ENCODE measurements around the gene ZNF316. TPM values are rescaled to one million over a fixed set of nuclear protein-coding genes. Genes with fewer than 3 reads are reported as not detected.

ZNF316 gene
- total and polyA plus RNA-seq, 2 donors (not counting 1 experiment from before 2014, with no cell fraction given): 5.1 to 13.0 TPM

DNA sequence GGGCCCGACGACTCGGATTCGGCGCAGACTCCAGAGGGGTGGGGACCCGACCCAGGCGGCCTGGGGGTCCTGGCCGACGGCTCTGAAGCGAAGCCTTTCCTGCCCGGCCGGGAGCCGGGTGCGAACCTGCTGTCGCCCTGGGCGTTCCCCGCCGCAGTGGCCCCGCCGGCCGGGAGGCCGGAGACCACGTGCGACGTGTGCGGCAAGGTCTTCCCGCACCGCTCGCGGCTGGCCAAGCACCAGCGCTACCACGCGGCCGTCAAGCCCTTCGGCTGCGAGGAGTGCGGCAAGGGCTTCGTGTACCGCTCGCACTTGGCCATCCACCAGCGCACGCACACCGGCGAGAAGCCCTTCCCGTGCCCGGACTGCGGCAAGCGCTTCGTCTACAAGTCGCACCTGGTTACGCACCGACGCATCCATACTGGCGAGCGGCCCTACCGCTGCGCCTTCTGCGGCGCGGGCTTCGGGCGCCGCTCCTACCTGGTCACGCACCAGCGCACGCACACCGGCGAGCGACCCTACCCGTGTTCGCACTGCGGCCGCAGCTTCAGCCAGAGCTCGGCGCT lies 15.4 kb downstream of the ZNF316 start:
- Histone ChIP-seq H3K4me2 (ENCODE audit: extremely low read depth, insufficient read depth, low read length) (no peak overlapping the region), H2AFZ (ENCODE audit: low read length) (no peak overlapping the region), H3K4me3 (replicated peaks in 1 of 4; ENCODE audit: control extremely low read depth in 1 of 4, insufficient read depth in 1 of 4, low read depth in 3 of 4, low read length in 4 of 4) (no peak overlapping the region), H3K36me3 (ENCODE audit: control insufficient read depth, insufficient read depth, low read length) (peaks cover 26% of the 10 kb centered on the region), H3K4me1 (ENCODE audit: control insufficient read depth, extremely low read depth, insufficient read depth, low read length) (no peaks in the 10 kb centered on the region), H3K27me3 (ENCODE audit: control insufficient read depth, insufficient read depth, low read length) (no peaks in the 10 kb centered on the region), H3K9ac (ENCODE audit: insufficient read depth, low read length) (no peak overlapping the region), H4K20me1 (ENCODE audit: control insufficient read depth, extremely low read depth, insufficient read depth, low read length) (no peaks in the 10 kb centered on the region), H3K27ac (ENCODE audit: insufficient read depth, low read length) (no peak overlapping the region), H3K9me3 (ENCODE audit: control insufficient read depth, insufficient read depth, low read depth, low read length) (no peaks in the 10 kb centered on the region), H3K79me2 (ENCODE audit: control insufficient read depth, insufficient read depth, low read length) (no peaks in the 10 kb centered on the region)
- TF ChIP-seq EZH2 (IDR thresholded peaks at IDR 0.05; ENCODE audit: low read length, missing control alignments): no peak
- TF ChIP-seq, protein P1, sequence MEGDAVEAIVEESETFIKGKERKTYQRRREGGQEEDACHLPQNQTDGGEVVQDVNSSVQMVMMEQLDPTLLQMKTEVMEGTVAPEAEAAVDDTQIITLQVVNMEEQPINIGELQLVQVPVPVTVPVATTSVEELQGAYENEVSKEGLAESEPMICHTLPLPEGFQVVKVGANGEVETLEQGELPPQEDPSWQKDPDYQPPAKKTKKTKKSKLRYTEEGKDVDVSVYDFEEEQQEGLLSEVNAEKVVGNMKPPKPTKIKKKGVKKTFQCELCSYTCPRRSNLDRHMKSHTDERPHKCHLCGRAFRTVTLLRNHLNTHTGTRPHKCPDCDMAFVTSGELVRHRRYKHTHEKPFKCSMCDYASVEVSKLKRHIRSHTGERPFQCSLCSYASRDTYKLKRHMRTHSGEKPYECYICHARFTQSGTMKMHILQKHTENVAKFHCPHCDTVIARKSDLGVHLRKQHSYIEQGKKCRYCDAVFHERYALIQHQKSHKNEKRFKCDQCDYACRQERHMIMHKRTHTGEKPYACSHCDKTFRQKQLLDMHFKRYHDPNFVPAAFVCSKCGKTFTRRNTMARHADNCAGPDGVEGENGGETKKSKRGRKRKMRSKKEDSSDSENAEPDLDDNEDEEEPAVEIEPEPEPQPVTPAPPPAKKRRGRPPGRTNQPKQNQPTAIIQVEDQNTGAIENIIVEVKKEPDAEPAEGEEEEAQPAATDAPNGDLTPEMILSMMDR (conservative IDR thresholded peaks at IDR 0.05 in 1 of 2, IDR thresholded peaks at IDR 0.05 in 1 of 2; ENCODE audit: low read depth in 1 of 2, low read length in 2 of 2): no peak
- DNase-seq (ENCODE audit: low read depth in 2 of 2): no peak

DNA sequence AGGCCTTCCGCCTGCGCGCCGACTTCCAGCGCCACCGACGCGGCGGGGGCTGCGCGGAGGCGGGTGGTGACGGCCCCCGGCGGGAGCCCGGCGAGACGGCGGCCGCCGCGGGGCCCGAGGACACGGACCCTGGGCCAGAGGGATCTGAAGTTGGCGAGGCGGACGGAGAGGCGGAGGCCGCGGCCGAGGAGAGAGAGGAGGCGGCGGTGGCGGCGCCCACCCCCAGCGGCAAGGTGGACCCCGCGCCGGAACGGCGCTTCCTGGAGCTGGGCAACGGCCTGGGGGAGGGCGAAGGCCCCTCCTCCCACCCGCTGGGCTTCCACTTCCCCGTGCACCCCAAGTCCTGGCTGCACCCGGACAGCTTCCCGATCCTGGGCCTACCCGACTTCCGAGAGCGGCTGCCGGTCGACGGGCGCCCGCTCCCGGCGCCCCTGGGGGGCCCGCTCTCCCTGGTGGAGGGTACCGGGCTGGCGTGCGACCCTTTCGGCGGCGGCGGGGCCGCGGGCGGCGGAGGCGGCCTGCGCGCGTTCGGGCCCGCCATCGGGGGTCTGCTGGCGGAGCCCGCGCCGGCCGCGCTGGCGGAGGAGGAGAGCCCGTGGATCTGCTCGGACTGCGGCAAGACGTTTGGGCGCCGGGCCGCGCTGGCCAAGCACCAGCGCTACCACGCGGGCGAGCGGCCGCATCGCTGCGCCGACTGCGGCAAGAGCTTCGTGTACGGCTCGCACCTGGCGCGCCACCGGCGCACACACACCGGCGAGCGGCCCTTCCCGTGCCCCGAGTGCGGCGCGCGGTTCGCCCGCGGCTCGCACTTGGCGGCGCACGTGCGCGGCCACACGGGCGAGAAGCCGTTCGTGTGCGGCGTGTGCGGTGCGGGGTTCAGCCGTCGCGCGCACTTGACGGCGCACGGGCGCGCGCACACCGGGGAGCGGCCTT lies 16.2 kb downstream of the ZNF316 start:
- H3K27me3 ChIP-seq (ENCODE audit: control insufficient read depth, insufficient read depth, low read length): no peaks in the 10 kb centered on the region
- no peak overlapping the region for H3K4me3 ChIP-seq (replicated peaks in 1 of 4; ENCODE audit: control extremely low read depth in 1 of 4, insufficient read depth in 1 of 4, low read depth in 3 of 4, low read length in 4 of 4)
- no peaks in the 10 kb centered on the region for H3K79me2 ChIP-seq (ENCODE audit: control insufficient read depth, insufficient read depth, low read length)
- H3K36me3 ChIP-seq (ENCODE audit: control insufficient read depth, insufficient read depth, low read length): peaks cover 20% of the 10 kb centered on the region
- TF ChIP-seq EZH2 (IDR thresholded peaks at IDR 0.05; ENCODE audit: low read length, missing control alignments): no peak
- TF ChIP-seq, protein P1 (conservative IDR thresholded peaks at IDR 0.05 in 1 of 2, IDR thresholded peaks at IDR 0.05 in 1 of 2; ENCODE audit: low read depth in 1 of 2, low read length in 2 of 2): no peak
- no peak overlapping the region for H3K9ac ChIP-seq (ENCODE audit: insufficient read depth, low read length)
- no peak for DNase-seq (ENCODE audit: low read depth in 2 of 2)
- H3K4me2 ChIP-seq (ENCODE audit: extremely low read depth, insufficient read depth, low read length): no peak overlapping the region
- no peak overlapping the region for H2AFZ ChIP-seq (ENCODE audit: low read length)
- no peaks in the 10 kb centered on the region for H3K4me1 ChIP-seq (ENCODE audit: control insufficient read depth, extremely low read depth, insufficient read depth, low read length)
- no peaks in the 10 kb centered on the region for H3K9me3 ChIP-seq (ENCODE audit: control insufficient read depth, insufficient read depth, low read depth, low read length)
- no peaks in the 10 kb centered on the region for H4K20me1 ChIP-seq (ENCODE audit: control insufficient read depth, extremely low read depth, insufficient read depth, low read length)
- no peak overlapping the region for H3K27ac ChIP-seq (ENCODE audit: insufficient read depth, low read length)

DNA sequence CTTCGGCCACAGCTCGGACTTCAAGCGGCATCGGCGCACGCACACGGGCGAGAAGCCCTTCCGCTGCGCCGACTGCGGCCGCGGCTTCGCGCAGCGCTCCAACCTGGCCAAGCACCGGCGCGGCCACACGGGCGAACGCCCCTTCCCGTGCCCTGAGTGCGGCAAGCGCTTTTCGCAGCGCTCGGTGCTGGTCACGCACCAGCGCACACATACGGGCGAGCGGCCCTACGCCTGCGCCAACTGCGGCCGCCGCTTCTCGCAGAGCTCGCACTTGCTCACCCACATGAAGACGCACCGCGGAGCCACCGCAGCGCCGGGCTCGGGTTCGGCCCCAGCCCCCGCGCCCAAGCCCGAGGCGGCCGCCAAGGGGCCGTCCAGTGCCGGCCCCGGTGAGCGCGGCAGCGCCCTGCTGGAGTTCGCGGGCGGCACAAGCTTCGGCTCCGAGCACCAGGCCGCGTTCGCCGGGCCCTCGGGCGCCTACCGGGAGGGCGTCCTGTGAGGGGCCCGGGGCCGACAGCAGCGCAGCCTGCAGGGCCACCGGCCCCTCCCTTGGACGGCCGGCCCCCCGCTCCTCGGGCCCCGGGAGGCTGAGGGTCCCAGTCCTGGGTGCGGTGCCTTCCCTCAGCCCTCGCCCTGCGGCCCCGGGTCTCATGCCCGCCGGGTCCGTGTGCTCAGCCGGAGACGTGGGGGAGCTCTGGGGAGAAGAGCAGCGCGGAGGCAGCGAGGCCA lies 17.2 kb downstream of the ZNF316 start:
- Histone ChIP-seq H2AFZ (ENCODE audit: low read length) (no peak overlapping the region), H3K4me2 (ENCODE audit: extremely low read depth, insufficient read depth, low read length) (no peak overlapping the region), H3K9me3 (ENCODE audit: control insufficient read depth, insufficient read depth, low read depth, low read length) (no peaks in the 10 kb centered on the region), H3K27ac (ENCODE audit: insufficient read depth, low read length) (no peak overlapping the region), H3K4me3 (replicated peaks in 1 of 4; ENCODE audit: control extremely low read depth in 1 of 4, insufficient read depth in 1 of 4, low read depth in 3 of 4, low read length in 4 of 4) (no peak overlapping the region), H3K27me3 (ENCODE audit: control insufficient read depth, insufficient read depth, low read length) (no peaks in the 10 kb centered on the region), H3K4me1 (ENCODE audit: control insufficient read depth, extremely low read depth, insufficient read depth, low read length) (no peaks in the 10 kb centered on the region), H3K36me3 (ENCODE audit: control insufficient read depth, insufficient read depth, low read length) (peaks cover 19% of the 10 kb centered on the region), H3K9ac (ENCODE audit: insufficient read depth, low read length) (no peak overlapping the region), H3K79me2 (ENCODE audit: control insufficient read depth, insufficient read depth, low read length) (no peaks in the 10 kb centered on the region), H4K20me1 (ENCODE audit: control insufficient read depth, extremely low read depth, insufficient read depth, low read length) (no peaks in the 10 kb centered on the region)
- no peak for TF ChIP-seq EZH2 (IDR thresholded peaks at IDR 0.05; ENCODE audit: low read length, missing control alignments)
- TF ChIP-seq, protein P1 (conservative IDR thresholded peaks at IDR 0.05 in 1 of 2, IDR thresholded peaks at IDR 0.05 in 1 of 2; ENCODE audit: low read depth in 1 of 2, low read length in 2 of 2): no peak
- DNase-seq (ENCODE audit: low read depth in 2 of 2): no peak

Measured in fibroblast of lung (primary cell).